ENCODE data around the gene RIT2.

The RIT2 gene

DNA sequence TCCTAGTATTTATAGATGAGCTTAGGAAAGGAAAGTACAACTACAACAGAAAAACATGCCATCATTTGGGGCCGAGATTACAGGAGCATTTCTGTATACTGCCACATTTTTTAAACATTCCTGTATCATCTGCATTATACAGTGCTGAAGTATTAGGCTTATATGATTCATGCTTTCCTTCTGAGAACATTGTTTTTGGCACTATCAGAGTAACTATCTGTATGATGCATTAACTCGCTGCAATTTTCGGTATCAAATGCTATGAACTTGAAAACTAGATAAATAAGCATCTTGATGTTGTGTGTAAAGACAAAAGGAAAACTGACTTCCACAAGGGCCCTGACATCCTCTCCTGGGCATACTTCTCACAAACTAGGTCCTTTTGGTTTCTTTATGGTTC is 102.0 kb downstream of the RIT2 start:
- DNase-seq (ENCODE audit: low read depth in 2 of 2, low spot score in 1 of 2), result no peak

DNA sequence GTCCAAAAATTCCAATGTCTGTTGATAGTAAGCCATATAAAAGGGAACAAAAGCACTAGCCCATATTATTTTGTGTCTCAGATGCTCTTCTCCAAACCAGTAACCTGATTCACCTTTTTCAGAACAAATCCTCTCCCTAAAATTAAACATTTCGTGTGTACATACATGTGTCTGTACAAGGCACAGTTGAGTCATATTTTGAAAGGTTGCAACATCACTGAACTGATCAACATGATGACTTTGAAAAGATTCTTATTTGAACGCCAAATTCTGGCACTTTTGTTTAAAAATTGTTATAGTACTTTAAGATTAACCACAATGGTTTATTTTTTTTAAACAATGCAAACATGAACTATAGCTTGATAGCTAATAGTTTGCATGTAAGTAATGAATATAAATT is 102.5 kb downstream of the RIT2 start:
- DNase-seq (ENCODE audit: low read depth in 2 of 2, low spot score in 1 of 2), result no peak

GRCh38 chr18:43010611-43011010 is 104.9 kb downstream of the RIT2 start:
- DNase-seq (ENCODE audit: low read depth in 2 of 2, low spot score in 1 of 2), result no peak

GRCh38 chr18:43009674-43010073 is 105.8 kb downstream of the RIT2 start:
- DNase-seq (ENCODE audit: low read depth in 2 of 2, low spot score in 1 of 2), result no peak

DNA sequence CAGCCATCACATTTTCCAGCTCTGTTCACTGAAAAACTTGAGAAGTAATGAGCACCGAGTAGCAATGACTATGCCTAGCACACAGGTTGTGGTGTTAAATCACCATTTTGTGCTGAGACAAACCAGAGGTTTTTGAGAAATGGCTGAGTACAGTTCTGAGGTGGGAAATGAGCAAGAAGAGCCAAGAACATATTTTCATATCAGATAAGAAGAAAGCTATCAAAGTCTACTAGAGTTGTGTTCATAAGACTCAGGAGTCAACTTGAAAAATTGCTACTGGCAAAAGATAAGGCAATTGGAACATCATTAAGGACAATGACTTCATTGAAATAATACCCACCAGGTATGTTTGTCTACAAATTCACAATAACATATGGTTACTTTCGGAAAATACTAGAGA is 108.1 kb downstream of the RIT2 start:
- no peak for DNase-seq (ENCODE audit: low read depth in 2 of 2, low spot score in 1 of 2)

- DNase-seq (ENCODE audit: low read depth in 2 of 2, low spot score in 1 of 2), result no peak
These were observed 111.1 kb downstream of the RIT2 start for GRCh38 chr18:43004421-43004820.

DNA sequence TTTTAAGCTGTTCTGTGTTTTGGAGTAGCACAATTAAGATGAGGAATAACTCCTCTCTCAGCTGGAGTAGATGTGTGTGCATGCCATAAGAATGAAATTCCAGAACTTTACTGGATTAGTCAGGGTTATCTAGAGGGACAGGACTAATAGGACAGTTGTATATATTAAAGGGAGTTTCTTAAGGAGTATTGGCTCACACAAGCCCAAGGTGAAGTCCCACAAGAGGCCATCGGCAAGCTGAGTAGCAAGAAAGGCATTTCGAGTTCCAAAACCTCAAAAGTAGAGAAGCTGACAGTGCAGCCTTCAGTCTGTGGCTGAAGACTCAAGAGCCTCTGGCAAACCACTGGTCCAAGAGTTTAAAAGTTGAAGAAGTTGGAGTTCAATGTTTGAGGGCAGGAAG is 113.7 kb downstream of the RIT2 start:
- DNase-seq (ENCODE audit: low read depth in 2 of 2, low spot score in 1 of 2), result no peak

GRCh38 chr18:42996824-42997223 is 118.7 kb downstream of the RIT2 start:
- DNase-seq (ENCODE audit: low read depth in 2 of 2, low spot score in 1 of 2), result no peak

DNA sequence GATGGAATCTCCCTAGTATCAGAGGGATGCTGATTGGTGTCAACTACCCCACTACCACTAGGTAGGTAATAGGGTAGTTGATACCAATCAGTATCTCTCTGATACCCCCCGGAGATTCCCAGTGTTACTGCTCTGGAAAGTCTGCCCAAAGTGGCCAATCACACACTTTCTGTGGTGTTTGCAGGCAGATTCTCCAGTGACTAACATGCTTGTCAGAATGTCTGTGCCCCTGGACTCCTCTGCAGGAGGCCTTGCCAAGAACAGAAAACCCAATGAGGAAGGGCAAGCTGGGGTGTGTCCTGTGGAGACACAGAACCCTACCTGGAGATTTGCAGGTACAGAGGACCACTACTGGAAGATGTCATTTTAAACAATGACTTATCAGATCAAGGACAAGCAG is 135.1 kb downstream of the RIT2 start:
- no peak for DNase-seq (ENCODE audit: low read depth in 2 of 2, low spot score in 1 of 2)

DNA sequence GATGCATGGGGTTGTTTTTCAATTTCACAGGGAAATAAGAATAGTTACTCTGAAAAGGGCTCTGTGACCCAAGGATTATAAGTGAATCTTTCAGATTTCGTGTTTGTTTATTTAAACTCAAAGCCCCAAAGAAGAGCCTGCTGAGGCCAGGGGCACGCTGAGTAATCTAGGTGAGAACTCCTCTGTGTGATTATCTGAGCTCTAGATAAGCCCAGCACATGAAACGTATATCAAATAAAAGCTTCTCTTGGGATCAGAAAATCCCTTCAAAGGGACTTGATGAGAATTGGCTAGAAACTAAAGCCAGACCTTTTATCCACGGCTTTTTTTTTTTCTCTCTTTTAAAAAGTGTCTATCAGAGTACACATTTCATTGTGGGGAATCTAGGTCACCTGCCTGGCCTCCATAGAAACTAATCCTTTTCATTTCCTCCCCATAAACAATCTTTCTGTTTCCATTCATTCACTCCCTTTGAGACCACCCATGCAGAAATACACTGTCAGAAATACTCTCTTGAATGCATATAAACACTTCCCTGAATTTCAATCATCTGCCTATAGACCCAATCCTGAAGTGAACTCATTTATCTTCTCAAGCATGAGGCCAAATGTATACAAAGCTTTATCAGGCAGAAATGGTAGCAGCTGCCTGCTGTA is 137.4 kb downstream of the RIT2 start:
- DNase-seq (ENCODE audit: low read depth in 2 of 2, low spot score in 1 of 2), result no peak

GRCh38 chr18:42976869-42977590 is 138.5 kb downstream of the RIT2 start:
- no peak for DNase-seq (ENCODE audit: low read depth in 2 of 2, low spot score in 1 of 2)

GRCh38 chr18:42969366-42969765 is 146.1 kb downstream of the RIT2 start:
- no peak for DNase-seq (ENCODE audit: low read depth in 2 of 2, low spot score in 1 of 2)

GRCh38 chr18:42961298-42961697 is 154.2 kb downstream of the RIT2 start:
- DNase-seq (ENCODE audit: low read depth in 2 of 2, low spot score in 1 of 2), result no peak

DNA sequence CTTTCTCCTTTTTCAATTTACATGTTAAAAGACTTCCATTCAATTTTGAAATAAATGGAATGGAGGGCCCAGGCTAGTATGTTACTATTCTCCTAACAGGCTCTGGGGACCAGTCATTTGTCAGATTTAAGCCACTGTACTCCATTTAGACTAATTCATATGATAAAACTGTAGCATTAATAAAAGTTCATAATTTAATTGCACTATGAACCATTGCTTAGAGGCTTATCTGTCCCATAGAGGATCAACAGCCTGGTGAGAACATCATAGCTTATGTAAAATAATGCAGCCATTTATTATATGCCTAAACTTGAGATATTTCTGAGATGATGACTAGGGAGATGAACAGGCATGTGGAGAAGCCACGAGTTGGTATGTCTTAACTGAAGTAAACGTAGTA is 156.0 kb downstream of the RIT2 start:
- no peak for DNase-seq (ENCODE audit: low read depth in 2 of 2, low spot score in 1 of 2)

DNA sequence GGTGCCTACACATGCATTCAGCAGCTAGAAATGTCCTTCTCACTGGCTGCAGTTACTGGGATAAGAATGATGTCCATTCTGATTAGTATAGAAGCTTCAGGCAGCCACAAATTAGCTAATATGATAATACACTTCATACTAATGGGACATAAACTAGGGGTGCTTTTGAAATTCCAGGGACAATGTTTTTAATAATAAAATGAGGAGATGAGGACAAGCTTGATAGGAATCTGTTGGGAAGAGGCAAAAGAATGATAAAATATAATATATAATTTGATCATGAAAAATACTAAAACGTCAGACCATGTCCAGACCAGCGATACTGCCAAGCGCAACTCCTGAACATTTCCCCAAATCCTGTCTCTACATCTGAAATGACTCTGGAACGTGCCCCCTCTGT is 157.1 kb downstream of the RIT2 start:
- no peak for DNase-seq (ENCODE audit: low read depth in 2 of 2, low spot score in 1 of 2)

DNA sequence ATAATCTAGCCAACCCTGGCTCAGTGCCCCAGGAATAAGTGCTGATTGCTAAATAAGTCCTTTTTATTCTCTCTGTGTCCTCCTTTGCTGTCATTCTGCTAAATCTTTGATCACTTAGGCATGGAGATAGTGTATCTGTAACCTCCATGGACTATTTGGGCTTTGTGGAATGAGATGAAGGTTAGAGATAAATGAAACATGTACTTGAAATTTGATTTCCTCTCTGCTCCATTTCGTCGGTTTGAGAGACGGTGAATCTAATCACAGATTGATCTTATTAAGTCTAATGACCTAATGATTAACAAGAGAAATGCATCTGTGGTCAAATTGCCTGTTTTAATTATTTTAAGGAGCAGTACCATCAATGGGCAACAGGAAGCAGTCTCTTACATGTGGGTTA is 159.2 kb downstream of the RIT2 start:
- DNase-seq (ENCODE audit: low read depth in 2 of 2, low spot score in 1 of 2), result no peak

GRCh38 chr18:42954887-42955286 is 160.6 kb downstream of the RIT2 start:
- DNase-seq (ENCODE audit: low read depth in 2 of 2, low spot score in 1 of 2), result no peak

- DNase-seq (ENCODE audit: low read depth in 2 of 2, low spot score in 1 of 2), result no peak
These were observed 162.2 kb downstream of the RIT2 start for GRCh38 chr18:42953306-42953705.

DNA sequence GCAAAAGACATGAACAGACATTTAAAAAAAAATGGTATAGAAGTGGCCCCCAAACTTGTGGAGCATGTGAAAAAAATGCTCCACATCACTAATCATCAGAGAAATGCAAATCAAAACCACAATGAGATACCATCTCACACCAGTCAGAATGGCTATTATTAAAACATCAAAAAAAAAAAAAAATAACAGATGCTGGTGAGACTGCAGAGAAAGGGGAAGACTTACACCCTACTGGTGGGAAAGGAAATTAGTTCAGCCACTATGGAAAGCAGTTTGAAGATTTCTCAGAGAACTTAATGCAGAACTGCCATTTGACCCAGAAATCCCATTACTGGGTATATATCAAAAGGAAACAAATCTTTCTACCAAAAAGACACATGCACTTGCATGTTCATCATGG is 164.8 kb downstream of the RIT2 start:
- no peak for DNase-seq (ENCODE audit: low read depth in 2 of 2, low spot score in 1 of 2)

DNA sequence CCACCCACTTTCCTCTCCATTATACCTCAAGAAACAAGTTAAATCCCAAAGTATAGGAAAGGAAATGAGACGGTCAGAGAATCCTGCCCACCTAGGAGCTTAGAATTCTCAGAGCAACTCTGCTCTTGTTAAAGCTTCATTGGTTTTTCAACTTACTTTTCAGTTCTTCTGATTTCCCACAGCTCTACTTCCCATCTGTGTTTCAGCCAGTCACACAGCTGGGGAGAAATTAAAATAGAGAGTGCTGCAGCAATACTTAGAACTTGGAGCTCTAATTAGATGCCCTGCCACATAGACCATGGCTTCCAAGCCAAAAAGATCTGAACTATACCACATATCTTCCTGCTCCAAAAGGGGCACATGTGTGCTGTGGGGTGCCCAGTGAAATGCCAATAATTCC is 166.7 kb downstream of the RIT2 start:
- DNase-seq (ENCODE audit: low read depth in 2 of 2, low spot score in 1 of 2), result no peak

DNA sequence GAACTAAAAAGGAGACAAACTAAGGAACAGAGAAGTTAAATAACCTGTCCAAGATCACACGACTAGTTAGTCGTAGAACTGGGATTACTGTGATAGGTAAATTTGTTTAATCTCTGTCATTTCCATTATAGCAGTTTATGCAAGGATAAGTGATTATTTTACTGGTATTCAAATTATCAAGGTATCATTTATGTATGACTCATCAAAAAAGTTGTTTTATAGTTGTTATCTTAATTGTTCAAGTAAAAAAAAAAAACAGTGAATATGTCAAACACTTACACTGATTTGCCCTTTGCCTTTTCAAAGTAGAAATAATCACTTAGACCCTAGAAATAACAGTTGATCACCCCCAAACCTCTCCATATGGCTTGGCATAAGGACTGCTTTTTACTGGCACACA is 173.6 kb downstream of the RIT2 start:
- no peak for DNase-seq (ENCODE audit: low read depth in 2 of 2, low spot score in 1 of 2)

DNA sequence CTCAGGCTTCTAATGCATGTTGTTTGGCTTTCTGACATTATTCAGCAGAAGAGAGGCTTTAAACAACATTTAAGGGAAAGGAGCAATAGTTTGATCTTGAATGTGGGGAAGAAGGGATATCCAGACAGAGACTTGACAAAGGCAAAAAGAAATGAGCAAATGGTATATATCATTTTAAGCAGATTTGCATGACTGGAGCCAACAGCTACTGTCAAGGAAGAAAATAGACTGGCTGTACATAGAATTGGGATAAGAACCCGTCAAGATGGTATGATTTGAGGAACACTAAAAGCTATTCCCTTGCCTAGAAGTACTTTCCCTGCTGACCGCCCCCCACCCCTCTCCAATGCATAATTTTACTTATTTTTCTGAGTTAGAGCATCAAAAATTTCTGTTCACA is 174.5 kb downstream of the RIT2 start:
- no peak for DNase-seq (ENCODE audit: low read depth in 2 of 2, low spot score in 1 of 2)

DNA sequence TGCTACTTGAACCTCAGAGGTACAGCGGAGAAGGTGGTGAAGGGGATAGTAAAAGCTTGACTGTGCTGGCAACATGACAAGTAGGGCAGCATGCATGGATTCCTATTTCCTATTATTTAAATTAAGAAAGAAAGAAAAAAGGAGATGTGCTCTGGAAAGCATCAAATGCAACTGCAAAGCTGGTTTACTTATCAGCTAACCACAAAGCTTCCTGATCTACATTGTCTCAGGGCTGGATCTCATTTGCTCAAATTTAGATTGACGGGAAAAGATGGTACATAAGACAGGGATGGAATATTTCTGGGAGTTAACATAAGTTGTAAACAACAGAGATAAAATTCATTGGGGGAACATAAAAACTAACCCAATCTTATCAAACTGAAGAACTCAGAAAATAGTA is 178.0 kb downstream of the RIT2 start:
- no peak for DNase-seq (ENCODE audit: low read depth in 2 of 2, low spot score in 1 of 2)
